MM.1S (cell line): ENCODE data around the gene IFT122.

ENCODE experiments used
- EZH2phosphoT487 ChIP-seq: fragments of 300-600 bp; sonication (generic); IDR thresholded peaks from 2 replicates; pipeline ENCODE4 v1.6.1; 2018; ENCODE audit warnings: antibody characterized with exemption, low read length
- TF ChIP-seq, protein P1 (sequence below): fragments of 300-600 bp; sonication (generic); IDR thresholded peaks from 2 replicates; pipeline ENCODE4 v1.5.1; 2016; ENCODE audit warnings: antibody characterized with exemption, low read length, mixed read lengths

GRCh38 chr3:129409541-129409940 lies 30.5 kb upstream of the IFT122 start:
- TF ChIP-seq, protein P1, sequence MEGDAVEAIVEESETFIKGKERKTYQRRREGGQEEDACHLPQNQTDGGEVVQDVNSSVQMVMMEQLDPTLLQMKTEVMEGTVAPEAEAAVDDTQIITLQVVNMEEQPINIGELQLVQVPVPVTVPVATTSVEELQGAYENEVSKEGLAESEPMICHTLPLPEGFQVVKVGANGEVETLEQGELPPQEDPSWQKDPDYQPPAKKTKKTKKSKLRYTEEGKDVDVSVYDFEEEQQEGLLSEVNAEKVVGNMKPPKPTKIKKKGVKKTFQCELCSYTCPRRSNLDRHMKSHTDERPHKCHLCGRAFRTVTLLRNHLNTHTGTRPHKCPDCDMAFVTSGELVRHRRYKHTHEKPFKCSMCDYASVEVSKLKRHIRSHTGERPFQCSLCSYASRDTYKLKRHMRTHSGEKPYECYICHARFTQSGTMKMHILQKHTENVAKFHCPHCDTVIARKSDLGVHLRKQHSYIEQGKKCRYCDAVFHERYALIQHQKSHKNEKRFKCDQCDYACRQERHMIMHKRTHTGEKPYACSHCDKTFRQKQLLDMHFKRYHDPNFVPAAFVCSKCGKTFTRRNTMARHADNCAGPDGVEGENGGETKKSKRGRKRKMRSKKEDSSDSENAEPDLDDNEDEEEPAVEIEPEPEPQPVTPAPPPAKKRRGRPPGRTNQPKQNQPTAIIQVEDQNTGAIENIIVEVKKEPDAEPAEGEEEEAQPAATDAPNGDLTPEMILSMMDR = no peak
- TF ChIP-seq EZH2phosphoT487 = no peak
